HEK293 (cell line): ENCODE results near the gene IL16.
A peak's percentile ranks its signal among the peaks of the same experiment; 100 is the strongest.

Experiments
- CTCF ChIA-PET: fragments of 350-600 bp; formaldehyde crosslinking; extraction: SDS; loops from one replicate; lab custom pipeline; 2021; ENCODE audit warnings: antibody characterized with exemption; lab: Yijun Ruan, JAX
- POLR2A ChIA-PET: fragments of 300-600 bp; formaldehyde crosslinking; extraction: SDS; loops from one replicate; lab custom pipeline; 2020; ENCODE audit warnings: antibody characterized with exemption, inconsistent platforms; lab: Yijun Ruan, JAX
- H3K27ac ChIP-seq: fragments of 200-500 bp; sonication (Bioruptor generic); 2 replicates; pipeline ENCODE4 v1.5.1; 2014; ENCODE audit warnings: low read depth, low read length, control low read depth, inconsistent platforms; ENCODE audit errors: extremely low read depth
- H3K36me3 ChIP-seq, 2 experiments: fragments of 200-500 bp in 1 of 2; sonication (Bioruptor generic) in 1 of 2; 1 replicate in 1 of 2; 2 replicates in 1 of 2; pipeline ENCODE4 v1.5.1; 2014 to 2017; ENCODE audit warnings: inconsistent platforms in 2 of 2, low read length in 2 of 2; ENCODE audit not compliant: control insufficient read depth in 2 of 2, insufficient read depth in 1 of 2
- H3K4me1 ChIP-seq: fragments of 200-500 bp; sonication (Bioruptor generic); 2 replicates; pipeline ENCODE4 v1.5.1; 2014; ENCODE audit warnings: mild to moderate bottlenecking, low read length, inconsistent platforms; ENCODE audit not compliant: control insufficient read depth, insufficient read depth
- H3K4me3 ChIP-seq: 2 replicates; pipeline ENCODE4 v1.5.1; 2011; ENCODE audit warnings: low read depth, mild to moderate bottlenecking, control low read depth, low read length, moderate library complexity
- H3K9me3 ChIP-seq: fragments of 200-500 bp; sonication (Bioruptor generic); 2 replicates; pipeline ENCODE4 v1.5.1; 2014; ENCODE audit warnings: low read depth, low read length, inconsistent platforms; ENCODE audit not compliant: control insufficient read depth, insufficient read depth
- ELK4 ChIP-seq: IDR thresholded peaks from 2 replicates; pipeline ENCODE4 v1.6.1; 2011; ENCODE audit warnings: mild to moderate bottlenecking, low read depth, low read length, borderline replicate concordance
- RBAK ChIP-seq: fragments of 450-650 bp; formaldehyde crosslinking; IDR thresholded peaks from 2 replicates; pipeline ENCODE4 v1.5.1; 2016; ENCODE audit warnings: missing biosample characterization, missing genetic modification characterization
- REST ChIP-seq: fragments of 450-650 bp; formaldehyde crosslinking; IDR thresholded peaks from 2 replicates; pipeline ENCODE4 v1.5.1; 2016; ENCODE audit warnings: missing biosample characterization, missing genetic modification characterization
- TRIM28 ChIP-seq: IDR thresholded peaks from 2 replicates; pipeline ENCODE4 v1.6.1; 2011; ENCODE audit warnings: low read length, control low read depth, borderline replicate concordance
- ZBTB10 ChIP-seq: fragments of 450-650 bp; formaldehyde crosslinking; IDR thresholded peaks from 2 replicates; pipeline ENCODE4 v1.5.1; 2016; ENCODE audit warnings: missing biosample characterization, missing genetic modification characterization
- ZNF112 ChIP-seq: fragments of 450-650 bp; formaldehyde crosslinking; IDR thresholded peaks from 2 replicates; pipeline ENCODE4 v1.5.0; 2017; ENCODE audit warnings: missing biosample characterization, missing genetic modification characterization
- ZNF132 ChIP-seq: fragments of 450-650 bp; formaldehyde crosslinking; IDR thresholded peaks from 2 replicates; pipeline ENCODE4 v1.5.1; 2017; ENCODE audit warnings: missing biosample characterization, missing genetic modification characterization, borderline replicate concordance
- ZNF157 ChIP-seq: fragments of 450-650 bp; formaldehyde crosslinking; IDR thresholded peaks from 2 replicates; pipeline ENCODE4 v1.5.1; 2016; ENCODE audit warnings: missing biosample characterization, missing genetic modification characterization
- ZNF2 ChIP-seq: fragments of 450-650 bp; formaldehyde crosslinking; IDR thresholded peaks from 2 replicates; pipeline ENCODE4 v1.5.1; 2016; ENCODE audit warnings: missing biosample characterization, missing genetic modification characterization
- ZNF239 ChIP-seq: fragments of 450-650 bp; formaldehyde crosslinking; IDR thresholded peaks from 2 replicates; pipeline ENCODE4 v1.5.1; 2016; ENCODE audit warnings: missing biosample characterization, missing genetic modification characterization
- ZNF426 ChIP-seq: fragments of 450-650 bp; formaldehyde crosslinking; IDR thresholded peaks from 2 replicates; pipeline ENCODE4 v1.5.1; 2017; ENCODE audit warnings: missing biosample characterization, missing genetic modification characterization, mild to moderate bottlenecking, inconsistent platforms, moderate library complexity
- ZNF558 ChIP-seq: fragments of 450-650 bp; formaldehyde crosslinking; IDR thresholded peaks from 2 replicates; pipeline ENCODE4 v1.5.1; 2016; ENCODE audit warnings: missing biosample characterization, missing genetic modification characterization
- ZNF623 ChIP-seq: fragments of 450-650 bp; formaldehyde crosslinking; IDR thresholded peaks from 2 replicates; pipeline ENCODE4 v1.5.1; 2016; ENCODE audit warnings: missing biosample characterization, missing genetic modification characterization
- ZNF639 ChIP-seq: fragments of 450-650 bp; formaldehyde crosslinking; IDR thresholded peaks from 2 replicates; pipeline ENCODE4 v1.5.1; 2016; ENCODE audit warnings: missing biosample characterization, missing genetic modification characterization
- ZNF664 ChIP-seq: fragments of 450-650 bp; formaldehyde crosslinking; IDR thresholded peaks from 2 replicates; pipeline ENCODE4 v1.5.1; 2016; ENCODE audit warnings: missing biosample characterization, missing genetic modification characterization
- ZNF707 ChIP-seq: fragments of 450-650 bp; formaldehyde crosslinking; IDR thresholded peaks from 2 replicates; pipeline ENCODE4 v1.5.1; 2016; ENCODE audit warnings: missing biosample characterization, missing genetic modification characterization
- ZNF830 ChIP-seq: fragments of 450-650 bp; IDR thresholded peaks from 2 replicates; pipeline ENCODE4 v1.5.0; 2018; ENCODE audit warnings: missing biosample characterization, missing genetic modification characterization, low read depth, mild to moderate bottlenecking, moderate library complexity
- ZSCAN18 ChIP-seq: fragments of 450-650 bp; formaldehyde crosslinking; IDR thresholded peaks from 2 replicates; pipeline ENCODE4 v1.5.1; 2016; ENCODE audit warnings: missing biosample characterization, missing genetic modification characterization
- ZXDB ChIP-seq: fragments of 450-650 bp; formaldehyde crosslinking; IDR thresholded peaks from 2 replicates; pipeline ENCODE4 v1.5.1; 2016; ENCODE audit warnings: missing biosample characterization, missing genetic modification characterization

IL16 gene

GRCh38 chr15:81277851-81278250 lies 81.2 kb downstream of the IL16 start (continued):
- no peak for TF ChIP-seq ZNF639 (tag by site-specific recombination)
- peak; percentile 56 for TF ChIP-seq ZNF623
- no peak for TF ChIP-seq ZBTB10 (tag by site-specific recombination)
- TF ChIP-seq ZNF707, result no peak
- TF ChIP-seq ZNF830 (tag by site-specific recombination), result no peak
- no peak for TF ChIP-seq ZNF157 (tag by site-specific recombination)
- TF ChIP-seq ZNF664 (tag by site-specific recombination), result 0 out of 2 replicates have a peak, but pooled peaks have one; percentile 33
- no peak for TF ChIP-seq ELK4
- no peak for TF ChIP-seq ZNF2
- peak; percentile 51; the same call in 1 of the 2 replicates for TF ChIP-seq ZXDB (tag by site-specific recombination)
- peak; percentile 68 for TF ChIP-seq ZNF426

GRCh38 chr15:81278306-81279029 lies 81.8 kb downstream of the IL16 start:
- Histone ChIP-seq H3K4me3 (no peak overlapping the region), H3K9me3 (no peaks in the 10 kb centered on the region; the same call in 1 of the 2 replicates), H3K36me3 (no peaks in the 10 kb centered on the region), H3K4me1 (0 out of 2 replicates have a peak, but pooled peaks cover 2% of the 10 kb centered on the region), H3K27ac (no peak overlapping the region)
- TF ChIP-seq ZNF132 (tag by site-specific recombination) (no peak), RBAK (no peak), TRIM28 (no peak), ZNF426 (no peak), ZSCAN18 (tag by site-specific recombination) (no peak), ZNF558 (tag by site-specific recombination) (no peak), ZNF112 (tag by site-specific recombination) (no peak), ZNF239 (tag by site-specific recombination) (no peak), REST (tag by site-specific recombination) (no peak)
- POLR2A ChIA-PET, result no interaction called here
- CTCF ChIA-PET, result interaction anchor here (0.5 to 4.3 kb wide), 4 partner anchors 12 to 198 kb away, joined by 3 to 44 read pairs (median 16); no protein-coding TSS in a partner anchor
